OCI-LY1 (cell line): ENCODE measurements around the gene CMTM8.

Source experiments
- EZH2 ChIP-seq: fragments of 200-600 bp; sonication (generic), shearing (Covaris generic); IDR thresholded peaks from 2 replicates; pipeline ENCODE4 v1.8.0; 2017; ENCODE audit warnings: borderline replicate concordance, mixed run types, mild to moderate bottlenecking, antibody characterized with exemption, low read length, moderate library complexity, mixed read lengths
- TF ChIP-seq, protein P1 (sequence below): fragments of 200-600 bp; sonication (generic), shearing (Covaris generic); IDR thresholded peaks from 2 replicates; pipeline ENCODE4 v1.5.1; 2017; ENCODE audit warnings: mild to moderate bottlenecking, antibody characterized with exemption, low read length, moderate library complexity, mixed read lengths

DNA sequence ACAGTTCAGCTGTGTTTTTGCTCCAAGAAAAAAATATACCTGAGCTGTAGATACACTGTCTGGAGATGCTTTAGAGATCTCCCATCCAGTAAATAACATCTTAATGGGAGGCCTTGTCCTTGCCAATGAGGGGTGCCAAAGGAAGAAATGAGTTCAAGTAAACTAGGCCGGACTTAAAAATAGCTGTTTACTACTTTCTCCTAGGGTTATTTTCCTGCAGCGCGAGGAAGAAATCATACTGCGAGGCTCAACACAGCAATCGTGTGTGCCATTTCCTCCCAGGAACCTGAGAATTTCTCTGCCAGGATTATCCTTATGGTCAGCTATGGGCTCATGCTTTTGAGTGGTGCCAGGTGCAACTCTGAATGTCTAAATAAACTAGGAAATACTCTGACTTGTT lies 71.9 kb downstream of the CMTM8 start:
- TF ChIP-seq, protein P1, sequence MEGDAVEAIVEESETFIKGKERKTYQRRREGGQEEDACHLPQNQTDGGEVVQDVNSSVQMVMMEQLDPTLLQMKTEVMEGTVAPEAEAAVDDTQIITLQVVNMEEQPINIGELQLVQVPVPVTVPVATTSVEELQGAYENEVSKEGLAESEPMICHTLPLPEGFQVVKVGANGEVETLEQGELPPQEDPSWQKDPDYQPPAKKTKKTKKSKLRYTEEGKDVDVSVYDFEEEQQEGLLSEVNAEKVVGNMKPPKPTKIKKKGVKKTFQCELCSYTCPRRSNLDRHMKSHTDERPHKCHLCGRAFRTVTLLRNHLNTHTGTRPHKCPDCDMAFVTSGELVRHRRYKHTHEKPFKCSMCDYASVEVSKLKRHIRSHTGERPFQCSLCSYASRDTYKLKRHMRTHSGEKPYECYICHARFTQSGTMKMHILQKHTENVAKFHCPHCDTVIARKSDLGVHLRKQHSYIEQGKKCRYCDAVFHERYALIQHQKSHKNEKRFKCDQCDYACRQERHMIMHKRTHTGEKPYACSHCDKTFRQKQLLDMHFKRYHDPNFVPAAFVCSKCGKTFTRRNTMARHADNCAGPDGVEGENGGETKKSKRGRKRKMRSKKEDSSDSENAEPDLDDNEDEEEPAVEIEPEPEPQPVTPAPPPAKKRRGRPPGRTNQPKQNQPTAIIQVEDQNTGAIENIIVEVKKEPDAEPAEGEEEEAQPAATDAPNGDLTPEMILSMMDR = no peak
- no peak for TF ChIP-seq EZH2
